ENCODE measurements around the gene GAST. TPM values are rescaled to one million over a fixed set of nuclear protein-coding genes. Genes with fewer than 3 reads are reported as not detected.

Gene GAST
- polyA plus RNA-seq, 2 of the 4 experiments (the other 2 are of a cell fraction), result not detected

GRCh38 chr17:41738077-41738800, 26.1 kb downstream of the GAST start (continued):
- TF ChIP-seq BHLHE40 (IDR thresholded peaks at IDR 0.05; ENCODE audit: low read depth, low read length) (no peak), ESRRA (IDR thresholded peaks at IDR 0.05; ENCODE audit: borderline replicate concordance, low read length) (no peak), EP300 (IDR thresholded peaks at IDR 0.05) (no peak), SREBF2 (IDR thresholded peaks at IDR 0.05) (no peak), ZC3H11A (IDR thresholded peaks at IDR 0.05) (no peak), RCOR1 (IDR thresholded peaks at IDR 0.05; ENCODE audit: low read depth, low read length) (no peak), USF2 (IDR thresholded peaks at IDR 0.05) (peak; percentile 24; the same call in 1 of the 2 replicates), JUNB (IDR thresholded peaks at IDR 0.05) (no peak), HES2 (IDR thresholded peaks at IDR 0.05) (no peak), BCL3 (IDR thresholded peaks at IDR 0.05) (no peak), CHD2 (IDR thresholded peaks at IDR 0.05; ENCODE audit: low read length, partially characterized antibody) (no peak), RNF2 (IDR thresholded peaks at IDR 0.05; ENCODE audit: borderline replicate concordance, low read depth) (no peak), RAD21 (conservative IDR thresholded peaks at IDR 0.05 in 1 of 2, IDR thresholded peaks at IDR 0.05 in 1 of 2) (peak; percentile 100), EHMT2 (IDR thresholded peaks at IDR 0.05; ENCODE audit: low read depth) (no peak), PBX3 (IDR thresholded peaks at IDR 0.05) (no peak), RARB (CRISPR knock-in tag; IDR thresholded peaks at IDR 0.05) (no peak), ZFP36 (IDR thresholded peaks at IDR 0.05; ENCODE audit: borderline replicate concordance, partially characterized antibody) (no peak), ZNF302 (CRISPR knock-in tag; IDR thresholded peaks at IDR 0.05) (no peak), EHF (CRISPR knock-in tag; IDR thresholded peaks at IDR 0.05) (no peak; the same call in 1 of the 2 replicates), ATOH8 (CRISPR knock-in tag; IDR thresholded peaks at IDR 0.05; ENCODE audit: low read depth) (peak; percentile 61; the same call in 1 of the 2 replicates), E2F6 (IDR thresholded peaks at IDR 0.05; ENCODE audit: borderline replicate concordance, low read depth) (peak; percentile 53; the same call in 1 of the 2 replicates), SMC3 (IDR thresholded peaks at IDR 0.05) (peak; percentile 100), FOXS1 (CRISPR knock-in tag; IDR thresholded peaks at IDR 0.05) (no peak), MAFK (IDR thresholded peaks at IDR 0.05; ENCODE audit: partially characterized antibody) (no peak), FOSB (CRISPR knock-in tag; IDR thresholded peaks at IDR 0.05) (no peak), MYC (IDR thresholded peaks at IDR 0.05; ENCODE audit: borderline replicate concordance, low read length) (peak; percentile 99), HOXB13 (CRISPR knock-in tag; IDR thresholded peaks at IDR 0.05; ENCODE audit: low read depth) (0 out of 2 replicates have a peak, but pooled peaks have one; percentile 37), CTCF (IDR thresholded peaks at IDR 0.05) (peak; percentile 99), ELK1 (IDR thresholded peaks at IDR 0.05; ENCODE audit: low read depth, low read length) (no peak), NPAS2 (CRISPR knock-in tag; IDR thresholded peaks at IDR 0.05; ENCODE audit: borderline replicate concordance) (no peak), JUN (IDR thresholded peaks at IDR 0.05) (peak in 1 of 2 experiments; percentile 40; a peak in 1 of 5 replicates)

Measured in A549 (cell line).